Occipital lobe (tissue), 2 donors: ENCODE results near the gene BCAN. TPM values are rescaled to one million over a fixed set of nuclear protein-coding genes. Genes with fewer than 3 reads are reported as not detected.

Experiments
- DNase-seq: peaks from one replicate; lab custom pipeline; 2025; lab: John Stamatoyannopoulos, UW
- total RNA-seq: library from RNA; depleted of rRNA; stranded (reverse); fragments of >200 nt; gene quantifications from one replicate; pipeline ENCODE4 v1.2.3, GENCODE V29; 2014

BCAN gene
- total RNA-seq, 1 donor from 2014 or later, result 95.8 TPM

- DNase-seq, result peak; percentile 89
Measured at GRCh38 chr1:156659988-156660751, 18.3 kb downstream of the BCAN start.

DNA sequence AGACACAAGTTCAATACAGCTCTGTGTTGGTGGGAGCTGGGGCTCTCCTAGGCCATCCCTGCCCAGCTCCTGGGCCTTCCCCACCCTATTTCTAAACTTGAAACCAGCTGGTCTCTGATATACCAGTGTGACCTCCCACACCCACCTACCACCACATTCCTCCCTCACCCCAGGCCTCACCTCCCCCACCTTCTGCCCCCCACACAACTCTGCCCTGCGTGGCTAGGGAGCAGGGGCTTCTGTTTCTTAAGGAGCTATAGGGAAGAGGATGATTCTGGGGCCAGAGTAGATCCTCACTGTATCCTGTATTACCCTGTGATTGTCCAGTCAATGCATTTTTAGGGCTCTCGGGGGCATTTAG, 18.8 kb downstream of the BCAN start:
- no peak for DNase-seq

DNA sequence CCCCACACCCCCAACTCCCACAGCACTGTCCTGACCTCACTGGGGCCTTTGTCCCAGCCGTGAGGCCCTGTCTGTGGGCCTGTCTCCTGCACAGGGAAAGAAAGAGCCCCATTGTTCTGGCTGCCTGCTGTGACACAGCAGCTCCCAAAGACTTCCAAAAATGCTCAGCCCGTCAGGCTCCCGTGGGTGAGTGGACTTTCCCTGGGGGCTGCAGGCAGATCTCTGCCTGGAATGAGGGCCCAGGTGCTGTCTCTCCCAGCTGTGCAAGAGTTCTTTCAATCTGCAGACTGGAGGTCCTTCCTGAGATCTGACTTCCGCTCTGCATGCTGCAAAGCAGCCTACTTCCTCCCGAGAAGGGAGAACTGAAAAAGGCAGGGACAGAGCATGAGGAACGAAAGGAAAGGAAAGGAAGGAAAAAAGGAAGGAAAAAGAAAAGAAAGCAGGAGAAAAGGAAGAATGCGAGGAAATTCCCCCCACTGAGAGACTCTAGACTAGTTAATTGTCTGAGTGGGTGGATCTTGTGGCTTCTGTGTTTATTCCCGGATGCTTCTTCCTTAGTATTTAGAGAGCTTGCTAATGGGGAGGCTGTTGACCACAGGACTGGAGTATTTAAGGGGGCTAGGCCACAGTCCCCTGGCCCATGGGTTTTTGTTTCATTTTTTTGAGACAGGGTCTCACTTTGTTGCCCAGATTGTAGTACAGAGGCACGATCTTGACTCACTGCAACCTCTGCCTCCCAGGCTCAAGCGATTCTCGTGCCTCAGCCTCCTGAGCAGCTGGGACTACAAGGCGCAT, 20.3 kb downstream of the BCAN start:
- DNase-seq, result peak; percentile 67

GRCh38 chr1:156662800-156663055, 20.8 kb downstream of the BCAN start:
- no peak for DNase-seq

- DNase-seq, result peak; percentile 54
Measured at GRCh38 chr1:156663178-156663577, 21.3 kb downstream of the BCAN start.

DNA sequence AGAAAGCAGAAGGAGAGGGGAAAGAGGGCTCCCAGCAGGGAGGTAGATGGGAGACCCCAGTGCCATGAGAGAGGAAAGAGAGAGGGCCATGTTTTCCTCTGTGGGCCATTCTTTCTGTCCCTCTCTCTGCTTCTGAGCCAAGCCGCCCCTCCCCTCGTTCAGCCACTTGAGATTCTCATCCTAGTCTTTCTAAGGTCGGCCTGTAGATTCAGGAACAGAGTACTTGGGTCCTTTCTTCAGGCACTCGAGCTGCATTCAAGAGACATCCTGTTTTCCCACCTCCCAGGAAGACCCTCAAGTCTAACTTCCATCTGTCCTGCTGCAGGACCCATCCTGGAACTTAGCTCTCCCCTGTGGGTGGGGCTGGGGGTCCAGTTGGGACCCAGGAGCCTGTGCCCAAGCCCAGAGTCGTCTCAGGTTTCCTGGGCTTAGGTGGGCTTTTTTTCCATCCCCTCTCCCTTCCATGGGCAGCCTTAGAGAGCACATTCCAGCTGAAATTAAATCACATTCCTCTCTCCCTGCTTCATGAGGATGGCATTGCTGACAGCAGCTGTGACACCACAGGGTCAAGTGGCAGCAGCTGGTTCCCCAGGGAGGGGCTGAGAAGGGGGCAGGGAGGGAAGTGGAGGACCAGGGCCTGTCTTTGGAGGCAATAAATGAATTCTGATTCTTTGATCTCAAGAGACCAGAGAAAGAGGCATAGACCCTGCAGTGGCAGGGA, 22.3 kb downstream of the BCAN start:
- DNase-seq, result no peak

DNA sequence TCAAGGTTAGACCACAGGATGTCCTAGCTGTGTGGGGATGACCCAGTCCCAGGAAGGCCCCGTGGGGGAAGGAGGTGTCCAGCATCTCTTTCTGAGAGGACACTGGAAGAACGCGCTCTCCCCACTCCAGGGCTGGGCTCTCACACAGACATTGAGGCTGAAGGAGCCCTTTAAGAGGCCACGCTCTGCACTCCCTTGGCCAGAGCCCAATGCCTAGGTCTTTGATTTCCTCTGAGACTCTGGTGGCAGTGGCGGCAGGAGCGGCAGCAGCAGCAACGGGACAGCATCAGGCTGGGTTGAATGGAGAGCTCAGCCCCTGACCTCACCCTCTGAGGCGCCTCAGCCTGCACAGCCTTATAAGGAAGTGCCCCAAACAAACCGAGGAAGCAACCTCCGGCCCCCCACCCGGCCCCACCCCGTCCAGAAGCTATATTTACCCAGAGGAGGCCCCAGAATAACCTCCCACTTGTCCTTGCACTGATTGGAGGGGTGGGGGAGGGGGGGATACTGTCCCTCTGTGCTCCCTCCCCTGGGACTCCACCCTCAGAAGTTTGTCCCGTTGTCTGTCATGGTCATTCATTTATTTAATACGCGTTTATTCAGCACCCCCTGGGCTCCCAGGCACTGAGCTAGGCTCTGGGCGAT, 23.0 kb downstream of the BCAN start:
- no peak for DNase-seq

GRCh38 chr1:156665539-156665938, 23.6 kb downstream of the BCAN start:
- DNase-seq, result no peak

- no peak for DNase-seq
Measured at GRCh38 chr1:156666862-156667609, 25.1 kb downstream of the BCAN start.

DNA sequence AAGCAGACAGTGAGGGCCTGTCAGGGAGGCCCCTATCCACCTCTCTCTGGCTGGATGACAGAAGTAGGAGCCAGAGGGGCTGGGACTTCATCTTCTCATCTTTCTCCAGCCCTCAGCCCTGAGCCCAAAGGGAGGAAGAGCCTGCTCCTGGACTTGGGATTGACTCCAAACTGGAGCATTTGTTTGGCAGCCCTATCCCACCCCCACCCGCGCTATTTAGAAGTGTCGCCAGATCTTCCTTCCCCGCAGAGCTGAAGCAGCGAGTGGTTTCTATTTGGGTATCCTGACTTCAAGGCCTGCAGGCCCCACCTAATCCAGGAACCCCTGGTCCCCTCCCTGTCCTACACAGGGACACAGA, 25.7 kb downstream of the BCAN start:
- no peak for DNase-seq

- DNase-seq, result no peak
Measured at GRCh38 chr1:156667968-156668709, 26.2 kb downstream of the BCAN start.

DNA sequence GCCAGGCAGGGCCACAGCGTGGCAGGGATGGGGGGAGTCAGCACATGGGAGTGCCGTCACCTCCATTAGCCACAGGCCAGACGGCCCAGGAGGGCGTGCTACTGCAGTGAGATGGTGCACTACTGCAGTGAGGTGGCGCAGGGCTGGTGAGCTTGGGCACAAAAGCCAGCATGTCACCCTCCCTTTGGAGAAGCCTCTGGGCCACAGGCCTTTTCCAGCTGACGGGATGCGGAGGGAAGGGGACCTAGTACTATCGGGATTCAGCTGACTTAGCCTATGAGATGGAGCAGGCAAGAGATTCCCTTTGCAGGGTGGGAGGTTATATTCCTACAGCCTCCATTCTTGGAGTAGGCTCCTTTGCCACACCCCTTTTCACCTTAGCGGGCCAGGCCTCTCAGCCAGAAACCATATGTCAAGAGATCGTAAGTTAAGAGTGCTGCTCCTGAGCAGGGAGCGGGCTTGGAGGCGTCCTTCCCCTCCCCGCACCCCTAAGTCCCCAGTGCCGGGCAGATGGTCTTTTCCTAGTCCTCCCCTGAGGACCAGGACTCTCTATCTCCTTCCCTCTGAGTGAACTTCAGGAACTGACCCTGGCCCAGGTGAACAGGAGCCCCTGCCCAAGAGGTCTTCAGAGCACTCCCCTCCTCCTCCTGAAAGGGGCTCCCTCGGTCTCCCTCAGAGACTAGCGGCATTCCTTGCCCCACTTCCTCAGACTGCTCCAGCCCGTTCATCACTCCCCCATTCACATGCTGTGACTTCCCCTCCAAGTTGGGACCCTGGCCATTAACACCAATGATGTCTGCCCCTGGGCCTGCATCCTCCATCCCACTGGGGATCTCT, 27.1 kb downstream of the BCAN start:
- DNase-seq, result no peak

GRCh38 chr1:156669794-156670193, 27.9 kb downstream of the BCAN start:
- DNase-seq, result no peak

- no peak for DNase-seq
Measured at GRCh38 chr1:156670359-156670758, 28.4 kb downstream of the BCAN start.

- no peak for DNase-seq
Measured at GRCh38 chr1:156670791-156671190, 28.9 kb downstream of the BCAN start.

DNA sequence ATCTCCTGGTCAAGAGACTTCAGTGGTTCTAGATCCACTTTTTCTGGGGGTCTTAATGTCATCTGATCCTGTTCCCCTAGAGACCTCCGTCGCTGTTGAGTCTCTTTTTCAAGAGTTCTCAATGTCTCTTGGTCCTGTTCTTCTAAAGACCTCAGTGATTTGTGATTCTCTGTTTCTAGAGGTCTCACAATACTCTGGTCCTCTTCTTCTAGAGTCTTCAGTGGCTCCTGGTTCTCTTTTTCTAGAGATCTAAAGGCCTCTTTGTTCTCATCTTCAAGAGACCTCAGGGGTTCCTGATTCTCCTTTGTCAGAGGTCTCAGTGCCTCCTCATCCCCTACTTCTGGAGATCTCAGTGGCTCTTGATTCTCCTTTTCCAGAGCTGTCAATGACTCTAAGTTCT, 29.9 kb downstream of the BCAN start:
- DNase-seq, result no peak

DNA sequence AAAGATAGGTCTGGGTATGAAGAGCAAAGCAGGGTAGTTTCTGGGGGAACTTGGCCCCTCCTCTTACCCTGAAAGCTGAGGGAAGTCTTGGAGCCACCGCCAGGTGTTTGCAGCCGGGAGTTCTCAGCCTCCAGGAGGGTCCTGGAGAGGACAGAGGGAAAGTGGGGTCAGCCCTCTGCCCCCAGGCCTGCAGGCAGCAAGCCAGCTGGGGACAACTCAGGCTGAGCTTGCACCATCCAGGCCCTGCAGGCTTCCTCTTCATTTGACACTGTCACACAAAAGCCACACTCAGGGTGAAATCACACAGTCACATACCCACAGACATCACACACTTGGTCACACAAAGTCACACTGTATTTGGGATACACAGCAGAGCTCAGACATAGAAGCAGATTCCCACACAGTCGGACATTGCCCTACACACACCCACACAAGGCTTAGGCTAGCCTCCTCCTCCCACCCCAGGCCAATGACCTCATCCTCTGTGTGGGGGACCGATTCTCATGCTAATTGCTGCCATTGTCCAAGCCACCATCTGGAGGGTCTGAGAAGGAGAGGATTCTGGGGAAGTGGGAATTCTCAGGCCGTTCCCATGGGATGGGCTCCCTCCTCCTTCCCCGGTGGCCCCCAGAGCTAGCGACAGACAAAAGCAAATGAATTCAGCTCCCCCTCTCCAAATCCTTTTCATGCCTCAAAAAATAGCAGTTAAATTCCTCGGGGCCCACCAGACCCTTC, 31.6 kb downstream of the BCAN start:
- DNase-seq, result peak; percentile 19

DNA sequence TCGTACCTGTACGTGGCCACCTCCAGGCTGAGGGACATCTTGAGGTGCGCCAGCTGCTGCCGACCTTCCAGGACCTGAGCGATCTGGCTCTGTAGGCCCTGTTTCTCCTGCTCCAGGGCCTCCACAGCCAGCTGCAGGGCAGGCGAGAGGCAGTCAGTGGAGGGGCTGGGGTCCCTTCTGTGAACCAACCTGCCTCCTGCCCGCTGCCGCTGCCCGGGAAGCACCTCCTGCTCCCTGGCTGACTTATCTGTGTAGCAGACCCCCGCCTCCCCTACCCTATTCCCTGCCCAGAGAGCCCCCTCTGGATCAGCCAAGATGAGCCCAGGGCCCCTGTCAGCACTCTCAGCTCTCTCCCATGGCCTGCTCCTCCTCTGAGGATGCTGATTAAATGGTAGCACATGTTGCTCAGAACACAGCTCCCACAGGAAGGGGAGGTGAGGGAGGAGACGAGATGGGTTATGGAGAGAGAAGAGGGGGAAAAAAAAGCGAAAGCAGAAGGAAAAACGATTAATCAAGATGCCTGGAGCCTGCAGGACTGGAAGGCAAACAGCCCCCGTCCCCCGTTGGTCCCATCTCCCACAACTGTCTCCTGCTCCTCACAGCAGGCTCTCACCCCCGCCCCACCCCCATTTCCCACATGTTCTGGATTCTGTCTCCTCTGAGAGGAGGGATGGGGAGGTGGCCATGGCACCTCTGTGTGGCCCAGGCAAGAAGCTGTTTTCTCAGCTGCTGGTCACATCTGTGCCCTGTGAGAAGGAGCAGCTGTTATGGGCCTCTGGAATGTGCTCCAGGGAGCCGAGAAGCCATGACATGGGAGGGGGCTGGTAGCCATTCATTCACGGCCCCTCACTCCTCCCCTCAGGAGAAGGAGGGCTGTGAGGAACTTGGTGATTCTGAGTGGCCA, 33.5 kb downstream of the BCAN start:
- DNase-seq, result no peak
